ENCODE measurements around the gene CCL8.

Gene CCL8

DNA sequence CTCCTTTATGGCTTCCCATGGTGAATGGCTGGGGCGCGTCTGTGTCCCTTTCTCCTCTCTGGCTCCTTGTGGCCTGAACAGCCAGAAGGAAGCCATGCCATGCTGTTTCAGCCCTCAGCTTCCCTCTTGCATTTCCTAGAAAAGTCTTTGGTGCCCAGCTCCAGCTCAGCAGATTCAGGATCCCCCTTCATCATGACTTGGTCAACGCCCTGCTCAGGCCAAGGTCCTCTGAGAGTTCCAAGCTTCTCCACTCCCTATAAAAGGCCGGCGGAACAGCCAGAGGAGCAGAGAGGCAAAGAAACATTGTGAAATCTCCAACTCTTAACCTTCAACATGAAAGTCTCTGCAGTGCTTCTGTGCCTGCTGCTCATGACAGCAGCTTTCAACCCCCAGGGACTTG is 37.0 kb downstream of the CCL8 start, which contains the start of gene CCL13:
Gene CCL13, plus strand, starts transcription at position 287 of the 400 bp plus-strand sequence. Its CDS starts 47 bp downstream, at position 334.
- no peak for ATAC-seq
- no peak for TF ChIP-seq TOX (CRISPR knock-in tag; IDR thresholded peaks at IDR 0.05; ENCODE audit: borderline replicate concordance)
- TF ChIP-seq, protein P1, sequence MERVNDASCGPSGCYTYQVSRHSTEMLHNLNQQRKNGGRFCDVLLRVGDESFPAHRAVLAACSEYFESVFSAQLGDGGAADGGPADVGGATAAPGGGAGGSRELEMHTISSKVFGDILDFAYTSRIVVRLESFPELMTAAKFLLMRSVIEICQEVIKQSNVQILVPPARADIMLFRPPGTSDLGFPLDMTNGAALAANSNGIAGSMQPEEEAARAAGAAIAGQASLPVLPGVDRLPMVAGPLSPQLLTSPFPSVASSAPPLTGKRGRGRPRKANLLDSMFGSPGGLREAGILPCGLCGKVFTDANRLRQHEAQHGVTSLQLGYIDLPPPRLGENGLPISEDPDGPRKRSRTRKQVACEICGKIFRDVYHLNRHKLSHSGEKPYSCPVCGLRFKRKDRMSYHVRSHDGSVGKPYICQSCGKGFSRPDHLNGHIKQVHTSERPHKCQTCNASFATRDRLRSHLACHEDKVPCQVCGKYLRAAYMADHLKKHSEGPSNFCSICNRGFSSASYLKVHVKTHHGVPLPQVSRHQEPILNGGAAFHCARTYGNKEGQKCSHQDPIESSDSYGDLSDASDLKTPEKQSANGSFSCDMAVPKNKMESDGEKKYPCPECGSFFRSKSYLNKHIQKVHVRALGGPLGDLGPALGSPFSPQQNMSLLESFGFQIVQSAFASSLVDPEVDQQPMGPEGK (CRISPR knock-in tag; IDR thresholded peaks at IDR 0.05; ENCODE audit: borderline replicate concordance) = no peak

DNA sequence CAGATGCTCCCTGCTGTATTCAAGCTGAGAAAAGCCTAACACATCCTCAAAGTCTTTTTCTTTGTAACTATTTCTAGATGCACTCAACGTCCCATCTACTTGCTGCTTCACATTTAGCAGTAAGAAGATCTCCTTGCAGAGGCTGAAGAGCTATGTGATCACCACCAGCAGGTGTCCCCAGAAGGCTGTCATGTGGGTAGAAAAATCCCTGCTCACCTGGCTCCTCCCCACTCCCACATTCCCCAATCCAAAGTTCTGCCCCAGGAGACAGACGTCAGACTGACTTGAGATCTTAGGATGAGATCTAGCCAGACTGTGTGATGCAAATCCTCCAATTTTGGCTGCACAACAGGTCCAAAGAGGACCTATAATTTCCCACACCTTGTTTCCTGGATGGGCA is 38.2 kb downstream of the CCL8 start:
- TF ChIP-seq GLIS3 (CRISPR knock-in tag; IDR thresholded peaks at IDR 0.05) = no peak
- TF ChIP-seq TCF4 (CRISPR knock-in tag; IDR thresholded peaks at IDR 0.05; ENCODE audit: borderline replicate concordance) = no peak
- TF ChIP-seq ZNF70 (CRISPR knock-in tag; IDR thresholded peaks at IDR 0.05) = no peak
- no peak for TF ChIP-seq ARNTL (CRISPR knock-in tag; IDR thresholded peaks at IDR 0.05; ENCODE audit: borderline replicate concordance, low read depth)
- no peak for TF ChIP-seq ZFP30 (CRISPR knock-in tag; IDR thresholded peaks at IDR 0.05)
- TF ChIP-seq, protein P2, sequence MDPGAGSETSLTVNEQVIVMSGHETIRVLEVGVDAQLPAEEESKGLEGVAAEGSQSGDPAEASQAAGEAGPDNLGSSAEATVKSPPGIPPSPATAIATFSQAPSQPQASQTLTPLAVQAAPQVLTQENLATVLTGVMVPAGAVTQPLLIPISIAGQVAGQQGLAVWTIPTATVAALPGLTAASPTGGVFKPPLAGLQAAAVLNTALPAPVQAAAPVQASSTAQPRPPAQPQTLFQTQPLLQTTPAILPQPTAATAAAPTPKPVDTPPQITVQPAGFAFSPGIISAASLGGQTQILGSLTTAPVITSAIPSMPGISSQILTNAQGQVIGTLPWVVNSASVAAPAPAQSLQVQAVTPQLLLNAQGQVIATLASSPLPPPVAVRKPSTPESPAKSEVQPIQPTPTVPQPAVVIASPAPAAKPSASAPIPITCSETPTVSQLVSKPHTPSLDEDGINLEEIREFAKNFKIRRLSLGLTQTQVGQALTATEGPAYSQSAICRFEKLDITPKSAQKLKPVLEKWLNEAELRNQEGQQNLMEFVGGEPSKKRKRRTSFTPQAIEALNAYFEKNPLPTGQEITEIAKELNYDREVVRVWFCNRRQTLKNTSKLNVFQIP (CRISPR knock-in tag; IDR thresholded peaks at IDR 0.05; ENCODE audit: borderline replicate concordance, low read depth) = no peak
- TF ChIP-seq, protein P1 (CRISPR knock-in tag; IDR thresholded peaks at IDR 0.05; ENCODE audit: borderline replicate concordance) = no peak
- TF ChIP-seq PPARA (CRISPR knock-in tag; IDR thresholded peaks at IDR 0.05; ENCODE audit: borderline replicate concordance) = no peak
- no peak for TF ChIP-seq BACH2 (CRISPR knock-in tag; IDR thresholded peaks at IDR 0.05; ENCODE audit: borderline replicate concordance)
- no peak for TF ChIP-seq RARB (CRISPR knock-in tag; IDR thresholded peaks at IDR 0.05)
- TF ChIP-seq ZC3H10 (CRISPR knock-in tag; IDR thresholded peaks at IDR 0.05) = no peak
- TF ChIP-seq ZNF565 (CRISPR knock-in tag; conservative IDR thresholded peaks at IDR 0.05; ENCODE audit: low read depth) = no peak
- TF ChIP-seq, protein P3, sequence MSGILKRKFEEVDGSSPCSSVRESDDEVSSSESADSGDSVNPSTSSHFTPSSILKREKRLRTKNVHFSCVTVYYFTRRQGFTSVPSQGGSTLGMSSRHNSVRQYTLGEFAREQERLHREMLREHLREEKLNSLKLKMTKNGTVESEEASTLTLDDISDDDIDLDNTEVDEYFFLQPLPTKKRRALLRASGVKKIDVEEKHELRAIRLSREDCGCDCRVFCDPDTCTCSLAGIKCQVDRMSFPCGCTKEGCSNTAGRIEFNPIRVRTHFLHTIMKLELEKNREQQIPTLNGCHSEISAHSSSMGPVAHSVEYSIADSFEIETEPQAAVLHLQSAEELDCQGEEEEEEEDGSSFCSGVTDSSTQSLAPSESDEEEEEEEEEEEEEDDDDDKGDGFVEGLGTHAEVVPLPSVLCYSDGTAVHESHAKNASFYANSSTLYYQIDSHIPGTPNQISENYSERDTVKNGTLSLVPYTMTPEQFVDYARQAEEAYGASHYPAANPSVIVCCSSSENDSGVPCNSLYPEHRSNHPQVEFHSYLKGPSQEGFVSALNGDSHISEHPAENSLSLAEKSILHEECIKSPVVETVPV (CRISPR knock-in tag; IDR thresholded peaks at IDR 0.05) = no peak
- TF ChIP-seq, protein P4, sequence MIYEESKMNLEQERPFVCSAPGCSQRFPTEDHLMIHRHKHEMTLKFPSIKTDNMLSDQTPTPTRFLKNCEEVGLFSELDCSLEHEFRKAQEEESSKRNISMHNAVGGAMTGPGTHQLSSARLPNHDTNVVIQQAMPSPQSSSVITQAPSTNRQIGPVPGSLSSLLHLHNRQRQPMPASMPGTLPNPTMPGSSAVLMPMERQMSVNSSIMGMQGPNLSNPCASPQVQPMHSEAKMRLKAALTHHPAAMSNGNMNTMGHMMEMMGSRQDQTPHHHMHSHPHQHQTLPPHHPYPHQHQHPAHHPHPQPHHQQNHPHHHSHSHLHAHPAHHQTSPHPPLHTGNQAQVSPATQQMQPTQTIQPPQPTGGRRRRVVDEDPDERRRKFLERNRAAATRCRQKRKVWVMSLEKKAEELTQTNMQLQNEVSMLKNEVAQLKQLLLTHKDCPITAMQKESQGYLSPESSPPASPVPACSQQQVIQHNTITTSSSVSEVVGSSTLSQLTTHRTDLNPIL (CRISPR knock-in tag; IDR thresholded peaks at IDR 0.05; ENCODE audit: low read depth) = no peak
- no peak for TF ChIP-seq TOX (CRISPR knock-in tag; IDR thresholded peaks at IDR 0.05; ENCODE audit: borderline replicate concordance)
- no peak for TF ChIP-seq ESRRG (CRISPR knock-in tag; IDR thresholded peaks at IDR 0.05)
- no peak for TF ChIP-seq SNAI2 (CRISPR knock-in tag; IDR thresholded peaks at IDR 0.05)
- no peak for TF ChIP-seq ZNF8 (CRISPR knock-in tag; IDR thresholded peaks at IDR 0.05)
- TF ChIP-seq ISL1 (CRISPR knock-in tag; IDR thresholded peaks at IDR 0.05) = no peak
- TF ChIP-seq ZFP3 (CRISPR knock-in tag; IDR thresholded peaks at IDR 0.05) = no peak
- ATAC-seq = no peak

DNA sequence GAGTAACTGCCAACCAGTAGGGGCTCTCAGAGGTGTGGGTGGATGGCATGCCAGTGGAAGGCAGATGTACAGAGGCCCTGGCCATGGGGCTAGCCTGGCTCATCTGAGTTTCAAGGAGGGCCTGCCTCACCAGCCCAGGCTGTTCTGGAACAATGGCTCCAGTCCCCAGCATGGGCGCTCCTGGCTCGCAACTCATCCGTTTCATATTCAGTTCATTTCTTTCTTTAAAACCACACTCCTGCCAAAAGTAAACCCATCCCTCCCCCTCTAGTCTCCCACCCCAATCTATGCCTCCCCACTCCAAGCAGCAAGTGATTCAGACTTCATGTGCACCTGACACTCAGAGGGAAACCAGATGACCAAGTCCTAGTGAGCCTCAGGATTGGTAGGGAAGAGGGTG is 39.4 kb downstream of the CCL8 start:
- no peak for ATAC-seq
- TF ChIP-seq ZNF565 (CRISPR knock-in tag; conservative IDR thresholded peaks at IDR 0.05; ENCODE audit: low read depth) = no peak
- TF ChIP-seq CSDC2 (CRISPR knock-in tag; IDR thresholded peaks at IDR 0.05) = no peak
